ENCODE measurements around the gene TNNI2. TPM values are rescaled to one million over a fixed set of nuclear protein-coding genes. Genes with fewer than 3 reads are reported as not detected.
"Not testable (repeated sequence)": the region's sequence is repeated elsewhere in the genome, so short reads cannot be mapped to it uniquely, and the experiment has no call there.

TNNI2 gene
- total and polyA plus RNA-seq, 2 experiments from 2014 or later, result 0.73 to 5.5 TPM

GRCh38 chr11:1875093-1875850 is 36.5 kb downstream of the TNNI2 start:
- Histone ChIP-seq H3K4me1 (ENCODE audit: insufficient read depth) (peaks cover 42% of the 10 kb centered on the region), H3K9me3 (ENCODE audit: low read depth) (no peaks in the 10 kb centered on the region), H3K4me3 (no peak overlapping the region), H3K79me2 (no peaks in the 10 kb centered on the region), H3K27ac (peak overlapping the region; percentile 99), H3K27me3 (no peaks in the 10 kb centered on the region), H4K20me1 (ENCODE audit: insufficient read depth, poor library complexity, severe bottlenecking) (no peaks in the 10 kb centered on the region), H2AFZ (no peak overlapping the region), H3K9me2 (replicated peaks; ENCODE audit: insufficient read depth) (no peaks in the 10 kb centered on the region), H3K36me3 (replicated peaks; ENCODE audit: insufficient read depth, low read depth) (no peaks in the 10 kb centered on the region), H3K4me2 (peak overlapping the region; percentile 73)
- DNase-seq (ENCODE audit: low spot score), result no peak
- WGBS (ENCODE audit: low lambda C conversion rate, missing lambda C conversion rate), result 74% methylated on average over 17 of the region's 28 CpGs
- TF ChIP-seq CTCF (IDR thresholded peaks at IDR 0.05; ENCODE audit: poor library complexity) (no peak), EZH2 (IDR thresholded peaks at IDR 0.05; ENCODE audit: borderline replicate concordance) (no peak), EZH2phosphoT487 (IDR thresholded peaks at IDR 0.05; ENCODE audit: low read depth, severe bottlenecking, unreplicated experiment) (no peak)

GRCh38 chr11:1875851-1876301 is 37.1 kb downstream of the TNNI2 start:
- H3K4me3 ChIP-seq; H3K9me3 ChIP-seq (ENCODE audit: low read depth); H3K79me2 ChIP-seq; H3K36me3 ChIP-seq (replicated peaks; ENCODE audit: insufficient read depth, low read depth); H3K9me2 ChIP-seq (replicated peaks; ENCODE audit: insufficient read depth); H4K20me1 ChIP-seq (ENCODE audit: insufficient read depth, poor library complexity, severe bottlenecking); DNase-seq (ENCODE audit: low spot score); H2AFZ ChIP-seq; H3K27me3 ChIP-seq: not testable (repeated sequence)
- peaks cover 46% of the 10 kb centered on the region for H3K4me1 ChIP-seq (ENCODE audit: insufficient read depth)
- peak overlapping the region; percentile 73 for H3K4me2 ChIP-seq
- peak overlapping the region; percentile 99 for H3K27ac ChIP-seq
- 78% methylated on average over 12 of the region's 13 CpGs for WGBS (ENCODE audit: low lambda C conversion rate, missing lambda C conversion rate)

- H3K9me3 ChIP-seq (ENCODE audit: low read depth), result no peaks in the 10 kb centered on the region
- no peaks in the 10 kb centered on the region for H3K36me3 ChIP-seq (replicated peaks; ENCODE audit: insufficient read depth, low read depth)
- WGBS (ENCODE audit: low lambda C conversion rate, missing lambda C conversion rate), result 51% methylated on average over 11 of the region's 26 CpGs
- TF ChIP-seq CTCF (IDR thresholded peaks at IDR 0.05; ENCODE audit: poor library complexity) (peak; percentile 56), EZH2 (IDR thresholded peaks at IDR 0.05; ENCODE audit: borderline replicate concordance) (no peak)
- peak overlapping the region; percentile 73 for H3K4me2 ChIP-seq
- H3K27me3 ChIP-seq, result no peaks in the 10 kb centered on the region
- peak overlapping the region; percentile 99 for H3K27ac ChIP-seq
- H2AFZ ChIP-seq, result no peak overlapping the region
- H3K4me1 ChIP-seq (ENCODE audit: insufficient read depth), result peaks cover 50% of the 10 kb centered on the region
- no peaks in the 10 kb centered on the region for H4K20me1 ChIP-seq (ENCODE audit: insufficient read depth, poor library complexity, severe bottlenecking)
- H3K79me2 ChIP-seq, result no peaks in the 10 kb centered on the region
- no peak overlapping the region for H3K4me3 ChIP-seq
- H3K9me2 ChIP-seq (replicated peaks; ENCODE audit: insufficient read depth), result no peaks in the 10 kb centered on the region
- DNase-seq (ENCODE audit: low spot score), result peak; percentile 79
Observed at GRCh38 chr11:1876361-1877063, 37.7 kb downstream of the TNNI2 start.

Data from hepatocyte (in vitro differentiated cells).